Activated CD8-positive, alpha-beta T cell treated with anti-CD3 and anti-CD28 coated beads for 36 hours (primary cell): ENCODE measurements around the gene CASTOR1. TPM values are rescaled to one million over a fixed set of nuclear protein-coding genes. Genes with fewer than 3 reads are reported as not detected.
A peak's percentile ranks its signal among the peaks of the same experiment; 100 is the strongest.

Experiments used
- ATAC-seq: fragments of 200-7000 bp; cut with Tn5 transposase; one replicate; pipeline ENCODE4 v1.10.0; 2021; ENCODE audit warnings: mild to moderate bottlenecking, moderate library complexity
- CTCF ChIA-PET: fragments of 350-600 bp; sonication (Branson Sonifier 250); formaldehyde crosslinking; loops from one replicate; lab custom pipeline; 2021; ENCODE audit warnings: antibody characterized with exemption; lab: Charles Lee
- POLR2A ChIA-PET: fragments of 350-600 bp; sonication (Branson Sonifier 250); formaldehyde crosslinking; loops from one replicate; lab custom pipeline; 2021; ENCODE audit warnings: antibody characterized with exemption; lab: Charles Lee
- DNase-seq: peaks from one replicate; pipeline ENCODE4 v3.0.0-alpha.2; 2020
- H3K27ac Mint-ChIP-seq: one replicate; pipeline ENCODE4 v1.8.0; 2021; ENCODE audit warnings: mild to moderate bottlenecking, mixed read lengths
- H3K27me3 Mint-ChIP-seq: one replicate; pipeline ENCODE4 v1.8.0; 2021; ENCODE audit warnings: mixed read lengths
- H3K36me3 Mint-ChIP-seq: one replicate; pipeline ENCODE4 v1.8.0; 2021; ENCODE audit warnings: low read depth, mixed read lengths
- H3K4me1 Mint-ChIP-seq: one replicate; pipeline ENCODE4 v1.8.0; 2021; ENCODE audit warnings: low read depth, mixed read lengths
- H3K4me3 Mint-ChIP-seq: one replicate; pipeline ENCODE4 v1.8.0; 2021; ENCODE audit warnings: mild to moderate bottlenecking, moderate library complexity, mixed read lengths
- H3K9me3 Mint-ChIP-seq: one replicate; pipeline ENCODE4 v1.8.0; 2021; ENCODE audit warnings: mixed read lengths
- CTCF ChIP-seq: fragments of 200-600 bp; IDR thresholded peaks from one replicate; pipeline ENCODE4 v1.8.0; 2022; ENCODE audit warnings: antibody characterized with exemption, mild to moderate bottlenecking
- intact Hi-C: fragments of 100-400 bp; cut with micrococcal nuclease; formaldehyde crosslinking; loops from one replicate; pipeline ENCODE4 v1.10.0; 2022
- total RNA-seq, 2 experiments: library from RNA; stranded (reverse); gene quantifications; one replicate each; pipeline ENCODE4 v1.2.3, GENCODE V29; 2021

The CASTOR1 gene
- total RNA-seq, 2 experiments from 2014 or later, result 4.2 to 5.1 TPM

GRCh38 chr22:30283342-30283741 lies 6.0 kb downstream of the CASTOR1 start:
- DNase-seq (no peak), ATAC-seq (no peak)
- no peak overlapping the region for H3K4me3 Mint-ChIP-seq
- intact Hi-C loops, result loop anchor here (10.0 kb wide), 1 partner anchor 179 kb away; no protein-coding TSS in a partner anchor
- H3K36me3 Mint-ChIP-seq, result no peaks in the 10 kb centered on the region
- CTCF ChIA-PET, result interaction anchor here (0.9 to 19.3 kb wide), 7 partner anchors 13 to 175 kb away, joined by 3 to 472 read pairs (median 6); partner anchors contain the start of genes OSM, RNF215 and SEC14L2
- H3K9me3 Mint-ChIP-seq, result no peaks in the 10 kb centered on the region
- no peaks in the 10 kb centered on the region for H3K27me3 Mint-ChIP-seq
- peaks cover 29% of the 10 kb centered on the region for H3K4me1 Mint-ChIP-seq
- no peak for TF ChIP-seq CTCF
- peak overlapping the region; percentile 4 for H3K27ac Mint-ChIP-seq
- POLR2A ChIA-PET, result interaction anchor here (0.5 to 1.6 kb wide), 4 partner anchors 18 to 423 kb away, joined by 3 to 6 read pairs (median 4); partner anchors contain the start of gene OSM

GRCh38 chr22:30282616-30283046 lies 6.7 kb downstream of the CASTOR1 start:
- POLR2A ChIA-PET, result interaction anchor here (0.5 to 1.6 kb wide), 3 partner anchors 17 to 423 kb away, joined by 3 to 6 read pairs (median 5); partner anchors contain the start of gene OSM
- H3K36me3 Mint-ChIP-seq, result no peaks in the 10 kb centered on the region
- H3K4me1 Mint-ChIP-seq, result peaks cover 26% of the 10 kb centered on the region
- DNase-seq (no peak), ATAC-seq (no peak)
- no peak overlapping the region for H3K27ac Mint-ChIP-seq
- no peaks in the 10 kb centered on the region for H3K9me3 Mint-ChIP-seq
- H3K27me3 Mint-ChIP-seq, result no peaks in the 10 kb centered on the region
- CTCF ChIA-PET, result interaction anchor here (0.9 to 19.3 kb wide), 5 partner anchors 12 to 107 kb away, joined by 3 to 472 read pairs (median 12); partner anchors contain the start of genes OSM, RNF215 and SEC14L2
- no peak overlapping the region for H3K4me3 Mint-ChIP-seq
- no peak for TF ChIP-seq CTCF
- intact Hi-C loops, result loop anchor here (10.0 kb wide), 1 partner anchor 178 kb away; no protein-coding TSS in a partner anchor

DNA sequence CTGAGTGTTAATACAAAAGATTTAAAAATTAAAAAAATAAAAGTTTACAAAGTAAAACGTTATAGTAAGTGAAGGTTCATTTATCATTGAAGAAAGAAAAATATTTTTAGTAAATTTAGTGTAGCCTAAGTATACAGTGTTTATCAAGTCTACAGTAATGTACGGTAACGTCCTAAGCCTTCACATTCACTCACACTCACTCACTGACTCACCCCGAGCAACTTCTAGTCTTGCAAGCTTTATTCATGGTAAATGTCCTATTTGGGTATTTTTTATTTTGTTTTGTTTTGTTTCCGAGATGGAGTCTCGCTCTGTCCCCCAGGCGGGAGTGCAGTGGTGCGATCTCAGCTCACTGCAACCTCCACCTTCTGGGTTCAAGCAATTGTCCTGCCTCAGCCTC lies 8.8 kb downstream of the CASTOR1 start:
- H3K9me3 Mint-ChIP-seq, result no peaks in the 10 kb centered on the region
- peaks cover 36% of the 10 kb centered on the region for H3K4me1 Mint-ChIP-seq
- H3K4me3 Mint-ChIP-seq, result no peak overlapping the region
- no peak for DNase-seq
- CTCF ChIA-PET, result interaction anchor here (0.7 to 5.0 kb wide), 13 partner anchors 8 to 180 kb away, joined by 3 to 18 read pairs (median 4); partner anchors contain the start of genes CASTOR1 and RNF215
- H3K36me3 Mint-ChIP-seq, result no peaks in the 10 kb centered on the region
- intact Hi-C loops, result loop anchor here (10.0 kb wide), 1 partner anchor 176 kb away; no protein-coding TSS in a partner anchor
- POLR2A ChIA-PET, result interaction anchor here (1.0 to 3.8 kb wide), 2 partner anchors 17 to 146 kb away, joined by 4 to 14 read pairs; no protein-coding TSS in a partner anchor
- no peaks in the 10 kb centered on the region for H3K27me3 Mint-ChIP-seq
- ATAC-seq, result no peak
- TF ChIP-seq CTCF, result no peak
- no peak overlapping the region for H3K27ac Mint-ChIP-seq

- DNase-seq, result no peak
- Mint-ChIP-seq H3K27ac (no peak overlapping the region), H3K27me3 (no peaks in the 10 kb centered on the region), H3K4me3 (no peak overlapping the region), H3K9me3 (no peaks in the 10 kb centered on the region), H3K36me3 (no peaks in the 10 kb centered on the region), H3K4me1 (peaks cover 42% of the 10 kb centered on the region)
- ATAC-seq, result no peak
- ChIA-PET POLR2A (interaction anchor here (0.7 to 3.8 kb wide), 5 partner anchors 9 to 147 kb away, joined by 3 to 14 read pairs (median 4); no protein-coding TSS in a partner anchor), CTCF (interaction anchor here (0.7 to 5.0 kb wide), 15 partner anchors 8 to 179 kb away, joined by 3 to 18 read pairs (median 4); partner anchors contain the start of genes CASTOR1 and RNF215)
- intact Hi-C loops, result loop anchor here (10.0 kb wide), 1 partner anchor 175 kb away; no protein-coding TSS in a partner anchor
- TF ChIP-seq CTCF, result no peak
These were observed 9.4 kb downstream of the CASTOR1 start for GRCh38 chr22:30279932-30280331.
